IMR-90 (cell line): ENCODE data around the gene NWD2. TPM values are rescaled to one million over a fixed set of nuclear protein-coding genes. Genes with fewer than 3 reads are reported as not detected.

ENCODE experiments used
- ATAC-seq: fragments of 200-7000 bp; cut with Tn5 transposase; 2 replicates; pipeline ENCODE4 v1.9.1; 2020; ENCODE audit warnings: low read depth, mild to moderate bottlenecking, moderate library complexity
- BruUV-seq: library from RNA; stranded (reverse); fragments of 400-500 nt; replicated peaks from 2 replicates; lab custom pipeline; 2021; lab: Mats Ljungman, UMichigan
- CTCF ChIA-PET: fragments of 300-600 bp; formaldehyde crosslinking; extraction: SDS; loops from one replicate; lab custom pipeline; 2021; ENCODE audit warnings: antibody characterized with exemption; lab: Yijun Ruan, JAX
- POLR2A ChIA-PET: fragments of 300-600 bp; sonication (Branson Sonifier 250); formaldehyde crosslinking; loops from one replicate; lab custom pipeline; 2022; ENCODE audit warnings: antibody characterized with exemption; ENCODE audit not compliant: unreplicated experiment; lab: Charles Lee
- DNase-seq: peaks from one replicate; pipeline ENCODE4 v3.0.0; 2013
- H2AFZ ChIP-seq: replicated peaks from 2 replicates; pipeline ENCODE3; 2013; ENCODE audit warnings: low read length, mild to moderate bottlenecking; ENCODE audit not compliant: poor library complexity
- H2AK5ac ChIP-seq: 2 replicates; pipeline ENCODE4 v1.6.1; 2013; ENCODE audit warnings: low read depth, low read length, inconsistent platforms
- H2AK9ac ChIP-seq: replicated peaks from 2 replicates; pipeline ENCODE3; 2013; ENCODE audit warnings: mild to moderate bottlenecking, low read depth, low read length, moderate library complexity; ENCODE audit not compliant: poor library complexity
- H2BK120ac ChIP-seq: 2 replicates; pipeline ENCODE4 v1.6.1; 2013; ENCODE audit warnings: low read depth, low read length, inconsistent platforms
- H2BK15ac ChIP-seq: 3 replicates; pipeline ENCODE4 v1.6.1; 2013; ENCODE audit warnings: low read depth, low read length, inconsistent platforms
- H2BK20ac ChIP-seq: 2 replicates; pipeline ENCODE4 v1.6.1; 2013; ENCODE audit warnings: low read depth, mild to moderate bottlenecking, inconsistent platforms, low read length, moderate library complexity
- H2BK5ac ChIP-seq: 2 replicates; pipeline ENCODE4 v1.6.1; 2013; ENCODE audit warnings: mild to moderate bottlenecking, low read depth, low read length, inconsistent platforms; ENCODE audit not compliant: poor library complexity, severe bottlenecking
- H3K14ac ChIP-seq: replicated peaks from 2 replicates; pipeline ENCODE4 v1.6.1; 2013; ENCODE audit warnings: low read depth, low read length, inconsistent platforms
- H3K18ac ChIP-seq: 2 replicates; pipeline ENCODE4 v1.6.1; 2013; ENCODE audit warnings: low read depth, low read length, control low read depth
- H3K23ac ChIP-seq: 2 replicates; pipeline ENCODE4 v1.6.1; 2013; ENCODE audit warnings: low read depth, low read length, inconsistent platforms
- H3K27ac ChIP-seq: 2 replicates; pipeline ENCODE4 v1.5.1; 2013; ENCODE audit warnings: mild to moderate bottlenecking, control low read depth, low read length; ENCODE audit not compliant: insufficient read depth
- H3K27me3 ChIP-seq: 2 replicates; pipeline ENCODE4 v1.6.1; 2013; ENCODE audit warnings: low read length; ENCODE audit not compliant: control insufficient read depth, insufficient read depth
- H3K36me3 ChIP-seq: 2 replicates; pipeline ENCODE4 v1.6.1; 2013; ENCODE audit warnings: low read length, mixed read lengths; ENCODE audit not compliant: control insufficient read depth, insufficient read depth
- H3K4ac ChIP-seq: 2 replicates; pipeline ENCODE4 v1.6.1; 2013; ENCODE audit warnings: low read depth, low read length, inconsistent platforms
- H3K4me1 ChIP-seq: 2 replicates; pipeline ENCODE4 v1.6.1; 2013; ENCODE audit warnings: low read length, mixed read lengths; ENCODE audit not compliant: control insufficient read depth, insufficient read depth
- H3K4me2 ChIP-seq: 2 replicates; pipeline ENCODE4 v1.6.1; 2013; ENCODE audit warnings: low read depth, mild to moderate bottlenecking, control low read depth, low read length, moderate library complexity
- H3K4me3 ChIP-seq: 2 replicates; pipeline ENCODE4 v1.5.1; 2013; ENCODE audit warnings: low read depth, mild to moderate bottlenecking, control low read depth, low read length, moderate library complexity; ENCODE audit not compliant: insufficient read depth
- H3K56ac ChIP-seq: 2 replicates; pipeline ENCODE4 v1.6.1; 2013; ENCODE audit warnings: low read length, inconsistent platforms; ENCODE audit not compliant: insufficient read depth; ENCODE audit errors: extremely low read depth
- H3K79me1 ChIP-seq, 2 experiments: 2 replicates each; pipeline ENCODE4 v1.6.1; 2013; ENCODE audit warnings: low read length in 2 of 2, inconsistent platforms in 1 of 2, low read depth in 1 of 2
- H3K9ac ChIP-seq: 2 replicates; pipeline ENCODE4 v1.6.1; 2013; ENCODE audit warnings: low read depth, low read length, control low read depth
- H3K9me1 ChIP-seq: 2 replicates; pipeline ENCODE4 v1.6.1; 2013; ENCODE audit warnings: low read length, inconsistent platforms; ENCODE audit not compliant: insufficient read depth
- H3K9me3 ChIP-seq: 2 replicates; pipeline ENCODE4 v1.6.1; 2013; ENCODE audit warnings: low read length; ENCODE audit not compliant: control insufficient read depth, insufficient read depth
- H4K20me1 ChIP-seq: 2 replicates; pipeline ENCODE4 v1.6.1; 2013; ENCODE audit warnings: low read length, inconsistent platforms; ENCODE audit not compliant: insufficient read depth
- H4K5ac ChIP-seq: 2 replicates; pipeline ENCODE4 v1.6.1; 2013; ENCODE audit warnings: mild to moderate bottlenecking, low read depth, low read length, control low read depth
- H4K8ac ChIP-seq, 2 experiments: 2 replicates each; pipeline ENCODE4 v1.6.1; 2013; ENCODE audit warnings: low read depth in 2 of 2, low read length in 2 of 2, control low read depth in 1 of 2, inconsistent platforms in 1 of 2
- H4K91ac ChIP-seq: 2 replicates; pipeline ENCODE4 v1.6.1; 2013; ENCODE audit warnings: low read depth, low read length, inconsistent platforms; ENCODE audit not compliant: insufficient read depth
- RFX5 ChIP-seq: IDR thresholded peaks from 2 replicates; pipeline ENCODE4 v1.8.0; 2012; ENCODE audit warnings: low read depth, mild to moderate bottlenecking, low read length, moderate library complexity
- dilution Hi-C: fragments of 300-500 bp; cut with HindIII; formaldehyde crosslinking; loops from one replicate; pipeline ENCODE4 v1.14.3; 2018; ENCODE audit warnings: low sequenced_read_pairs; ENCODE audit not compliant: unreplicated experiment
- in situ Hi-C: fragments of 300-500 bp; cut with MboI; formaldehyde crosslinking; loops from 3 replicates; pipeline ENCODE4 v1.14.3; 2019; ENCODE audit warnings: low sequenced_read_pairs, inconsistent platforms, mixed read lengths
- intact Hi-C: fragments of 100-400 bp; cut with micrococcal nuclease; formaldehyde crosslinking; loops from 2 replicates; pipeline ENCODE4 v1.10.0; 2022
- polyA plus RNA-seq, 3 experiments: library from polyadenylated mRNA; depleted of rRNA; stranded (reverse); fragments of >200 nt; gene quantifications; 2 replicates each; pipeline ENCODE4 v1.2.3, GENCODE V29; 2012; ENCODE audit warnings: low replicate concordance in 1 of 3
- total RNA-seq: library from RNA; depleted of rRNA; stranded (reverse); fragments of >200 nt; gene quantifications from 2 replicates; pipeline ENCODE4 v1.2.3, GENCODE V29; 2012

Gene NWD2
- total and polyA plus RNA-seq, 2 of the 4 experiments (the other 2 are of a cell fraction), result not detected

- Histone ChIP-seq H3K14ac (no peak overlapping the region), H4K91ac (no peak overlapping the region), H2BK15ac (no peak overlapping the region), H4K8ac (no peak overlapping the region), H3K36me3 (no peaks in the 10 kb centered on the region), H2AFZ (no peak overlapping the region), H3K27ac (no peak overlapping the region), H3K9ac (no peak overlapping the region), H4K5ac (no peak overlapping the region), H3K56ac (no peak overlapping the region), H3K23ac (no peak overlapping the region), H2BK120ac (no peak overlapping the region), H3K9me3 (no peaks in the 10 kb centered on the region), H4K20me1 (no peaks in the 10 kb centered on the region), H2AK9ac (no peak overlapping the region), H3K79me1 (no peaks in the 10 kb centered on the region), H3K4ac (no peak overlapping the region), H2BK5ac (no peak overlapping the region), H3K4me1 (no peaks in the 10 kb centered on the region), H2BK20ac (no peak overlapping the region), H3K4me2 (no peak overlapping the region), H3K27me3 (no peaks in the 10 kb centered on the region), H3K9me1 (no peaks in the 10 kb centered on the region), H2AK5ac (no peak overlapping the region), H3K4me3 (no peak overlapping the region), H3K18ac (no peak overlapping the region)
- in situ Hi-C loops (no loop called here), intact Hi-C loops (no loop called here), dilution Hi-C loops (no loop called here)
- BruUV-seq, result no TSS peak
- POLR2A ChIA-PET, result no interaction called here
- CTCF ChIA-PET, result no interaction called here
- TF ChIP-seq RFX5, result no peak
- DNase-seq, result no peak
- ATAC-seq, result no peak
These were observed 243.1 kb downstream of the NWD2 start for GRCh38 chr4:37487668-37488067.
